Ectodermal cell (in vitro differentiated cells): Measurements from ENCODE around the gene AK6.
A peak's percentile ranks its signal among the peaks of the same experiment; 100 is the strongest.
"Not testable (repeated sequence)": the region's sequence is repeated elsewhere in the genome, so short reads cannot be mapped to it uniquely, and the experiment has no call there.

ENCODE experiments used
- H3K27ac ChIP-seq: 2 replicates; pipeline ENCODE4 v1.7.0; 2013; ENCODE audit warnings: mild to moderate bottlenecking, low read depth, low read length; ENCODE audit not compliant: insufficient read depth, poor library complexity, severe bottlenecking
- H3K27me3 ChIP-seq: 2 replicates; pipeline ENCODE4 v1.7.0; 2013; ENCODE audit warnings: mild to moderate bottlenecking, low read length; ENCODE audit not compliant: insufficient read depth, control insufficient read depth, poor library complexity, severe bottlenecking
- H3K36me3 ChIP-seq: one replicate; pipeline ENCODE4 v1.7.0; 2013; ENCODE audit warnings: low read length; ENCODE audit not compliant: control insufficient read depth, insufficient read depth
- H3K4me1 ChIP-seq: one replicate; pipeline ENCODE4 v1.7.0; 2013; ENCODE audit warnings: low read length; ENCODE audit not compliant: control insufficient read depth, insufficient read depth
- H3K4me3 ChIP-seq: 2 replicates; pipeline ENCODE4 v1.7.0; 2013; ENCODE audit warnings: low read depth, low read length, control low read depth; ENCODE audit not compliant: insufficient read depth
- H3K9me3 ChIP-seq: 2 replicates; pipeline ENCODE4 v1.7.0; 2013; ENCODE audit warnings: mild to moderate bottlenecking, low read length, moderate library complexity; ENCODE audit not compliant: control insufficient read depth
- WGBS, 2 experiments: methylation state at CpG; one replicate each; pipeline ENCODE4 v1.1.7; 2013; ENCODE audit warnings: missing lambda C conversion rate in 2 of 2; 5-methylcytosine and 5-hydroxymethylcytosine counted together

Gene AK6

DNA sequence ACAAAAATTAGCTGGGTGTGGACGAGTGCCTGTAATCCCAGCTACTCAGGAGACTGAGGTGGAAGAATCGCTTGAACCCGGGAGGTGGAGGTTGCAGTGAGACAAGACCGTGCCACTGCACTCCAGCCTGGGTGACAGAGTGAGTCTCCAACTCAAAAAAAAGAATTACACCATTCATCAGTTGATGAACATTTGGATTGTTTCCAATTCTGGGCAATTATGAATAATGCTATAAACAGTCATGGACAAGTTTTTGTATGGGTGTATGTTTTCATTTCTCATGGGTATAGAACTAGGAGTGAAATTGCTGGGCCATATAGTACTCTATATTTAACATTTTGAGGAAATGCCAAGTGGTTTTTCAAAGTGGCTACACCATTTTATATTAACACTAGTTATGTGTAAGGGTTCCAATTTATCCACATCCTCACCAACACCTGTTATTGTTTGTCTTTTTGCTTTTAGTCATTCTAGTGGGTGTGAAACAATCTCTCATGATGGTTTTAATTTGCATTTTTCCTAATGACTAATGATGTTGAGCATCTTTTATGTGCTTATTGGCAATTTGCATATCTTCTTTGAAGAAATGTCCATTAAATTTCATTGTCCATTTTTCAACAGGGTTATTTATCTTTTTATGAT is 27.7 kb downstream of the AK6 start:
- no peaks in the 10 kb centered on the region for H3K36me3 ChIP-seq
- no peak overlapping the region for H3K27ac ChIP-seq
- WGBS, 2 experiments = 95 to 96% methylated on average over 4 of the region's 4 CpGs
- no peaks in the 10 kb centered on the region for H3K9me3 ChIP-seq
- no peak overlapping the region for H3K4me3 ChIP-seq
- no peaks in the 10 kb centered on the region for H3K27me3 ChIP-seq
- no peaks in the 10 kb centered on the region for H3K4me1 ChIP-seq

DNA sequence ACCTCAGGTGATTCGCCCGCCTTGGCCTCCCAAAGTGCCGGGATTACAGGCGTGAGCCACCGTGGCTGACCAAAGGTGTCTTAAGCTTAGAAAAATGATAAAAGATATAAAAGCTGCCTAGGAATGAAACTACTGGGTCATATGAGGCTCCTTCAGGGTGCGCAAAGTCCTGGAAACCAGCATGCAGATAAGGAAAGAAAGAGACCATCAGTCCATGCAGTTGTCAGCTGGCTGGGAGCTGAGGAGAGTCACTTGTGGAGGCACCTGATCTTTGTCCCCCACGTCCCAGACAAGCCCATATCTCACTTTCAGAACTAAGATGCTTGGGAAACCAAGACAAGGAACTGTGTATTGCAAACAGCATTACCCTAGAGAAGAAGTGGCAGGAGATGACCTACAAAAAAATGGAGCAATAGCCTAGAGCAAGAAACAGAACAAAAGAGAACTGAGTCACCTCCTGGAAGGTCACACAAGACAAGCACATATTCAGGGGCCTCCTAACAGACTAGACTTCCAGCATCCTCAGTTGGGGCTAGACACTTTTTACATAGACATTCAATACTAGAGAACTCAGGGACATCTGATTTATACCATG is 33.9 kb downstream of the AK6 start:
- Histone ChIP-seq H3K9me3 (no peaks in the 10 kb centered on the region), H3K4me1 (no peaks in the 10 kb centered on the region), H3K36me3 (no peaks in the 10 kb centered on the region), H3K27ac (no peak overlapping the region), H3K27me3 (no peaks in the 10 kb centered on the region), H3K4me3 (no peak overlapping the region)
- WGBS, 2 experiments = 89 to 95% methylated on average over 7 of the region's 7 CpGs

DNA sequence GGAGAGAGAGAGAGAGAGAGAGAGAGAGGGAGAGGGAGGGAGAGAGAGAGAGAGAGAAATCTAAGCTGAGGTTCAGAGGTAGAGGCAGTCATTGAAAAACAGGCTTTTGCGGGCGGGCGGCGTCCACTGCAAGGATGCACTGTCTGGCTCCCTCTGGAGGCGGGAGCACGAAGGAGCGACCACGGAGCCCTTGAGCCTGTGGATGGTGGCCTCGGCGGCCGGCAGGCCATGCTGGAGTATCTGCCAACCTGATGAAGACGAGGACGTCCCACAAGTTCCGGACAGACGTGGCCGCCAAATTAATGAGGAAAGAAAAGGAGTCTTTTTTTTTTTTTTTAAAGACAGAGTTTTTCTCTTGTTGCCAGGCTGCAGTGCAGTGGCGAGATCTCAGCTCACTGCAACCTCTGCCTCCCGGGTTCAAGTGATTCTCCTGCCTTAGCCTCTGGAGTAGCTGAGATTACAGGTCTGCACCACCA is 34.5 kb downstream of the AK6 start:
- H3K27ac ChIP-seq = no peak overlapping the region
- no peaks in the 10 kb centered on the region for H3K9me3 ChIP-seq
- 20 to 24% methylated on average over 18 of the region's 18 CpGs for WGBS, 2 experiments
- no peaks in the 10 kb centered on the region for H3K4me1 ChIP-seq
- no peaks in the 10 kb centered on the region for H3K27me3 ChIP-seq
- no peak overlapping the region for H3K4me3 ChIP-seq
- no peaks in the 10 kb centered on the region for H3K36me3 ChIP-seq

DNA sequence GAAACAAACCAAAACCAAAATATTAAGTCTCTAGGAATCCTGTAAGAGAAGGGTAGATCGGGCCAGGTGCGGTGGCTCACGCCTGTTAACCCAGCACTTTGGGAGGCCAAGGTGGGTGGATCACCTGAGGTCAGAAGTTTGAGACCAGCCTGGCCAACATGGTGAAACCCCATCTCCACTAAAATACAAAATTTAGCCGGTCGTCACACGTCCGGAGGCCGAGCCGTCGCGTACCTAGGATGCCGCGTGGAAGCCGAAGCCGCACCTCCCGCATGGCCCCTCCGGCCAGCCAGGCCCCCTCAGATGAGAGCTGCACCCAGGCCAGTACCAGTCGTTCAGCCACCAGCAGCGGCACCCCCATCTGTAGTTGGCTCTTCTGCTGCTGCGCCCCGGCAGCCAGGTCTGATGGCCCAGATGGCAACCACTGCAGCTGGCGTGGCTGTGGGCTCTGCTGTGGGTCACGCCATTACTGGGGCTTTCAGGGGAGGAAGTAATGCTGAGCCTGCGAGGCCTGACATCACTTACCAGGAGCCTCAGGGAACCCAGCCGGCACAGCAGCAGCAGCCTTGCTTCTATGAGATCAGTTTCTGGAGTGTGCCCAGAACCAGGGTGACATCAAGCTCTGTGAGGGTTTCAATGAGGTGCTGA is 35.5 kb downstream of the AK6 start:
- 95 to 96% methylated on average over 25 of the region's 25 CpGs for WGBS, 2 experiments

DNA sequence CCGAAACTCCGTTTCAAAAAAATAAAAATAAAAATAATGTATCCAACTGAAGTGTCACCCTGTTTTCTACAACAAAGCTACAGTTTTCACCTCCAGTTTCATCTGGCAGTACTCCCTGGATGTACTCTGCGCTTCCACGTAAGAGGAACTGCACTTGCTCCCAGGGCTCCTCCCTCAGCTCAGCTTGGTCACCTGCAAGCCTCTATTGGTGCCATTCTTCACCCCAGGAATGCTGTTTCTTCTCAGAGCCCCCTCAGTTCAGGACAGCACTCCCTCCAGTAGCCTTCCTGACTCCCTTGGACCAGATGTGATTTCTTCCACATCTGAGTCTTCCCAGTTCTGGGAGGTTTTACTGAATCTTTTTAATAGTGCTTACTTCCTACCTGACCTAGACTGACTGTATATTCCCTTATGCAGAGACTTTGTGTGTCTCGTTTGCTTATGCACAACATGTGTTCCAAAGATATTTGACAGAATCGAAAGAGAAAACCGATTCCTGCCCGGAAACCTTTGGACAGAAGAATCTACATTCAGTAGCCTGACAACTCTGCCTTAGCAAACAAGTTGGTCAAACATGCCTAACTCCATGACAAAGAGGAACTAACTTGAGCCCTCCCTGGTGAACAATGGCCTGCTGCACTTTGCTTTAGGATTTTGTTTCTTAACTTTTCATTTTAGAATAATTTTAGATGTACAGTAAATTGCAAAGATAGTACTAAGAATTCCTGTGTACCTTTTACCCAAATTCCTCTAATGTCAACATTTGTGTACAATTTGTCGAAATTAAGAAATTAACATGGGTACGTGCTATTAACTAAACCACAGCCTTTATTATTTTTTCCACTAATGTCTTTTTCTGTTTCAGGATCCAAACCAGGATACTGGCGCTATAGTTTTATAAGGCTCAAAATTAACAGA is 37.5 kb downstream of the AK6 start:
- H3K27ac ChIP-seq = no peak overlapping the region
- WGBS, 2 experiments = 82 to 83% methylated on average over 11 of the region's 11 CpGs
- H3K27me3 ChIP-seq = no peaks in the 10 kb centered on the region
- H3K9me3 ChIP-seq = no peaks in the 10 kb centered on the region
- no peaks in the 10 kb centered on the region for H3K4me1 ChIP-seq
- no peaks in the 10 kb centered on the region for H3K36me3 ChIP-seq
- peak overlapping the region; percentile 50 for H3K4me3 ChIP-seq

More for the DNA sequence above, 35.5 kb downstream of the AK6 start:
- H3K4me3 ChIP-seq, H3K27me3 ChIP-seq, H3K4me1 ChIP-seq, H3K36me3 ChIP-seq, H3K9me3 ChIP-seq, H3K27ac ChIP-seq: not testable (repeated sequence)

DNA sequence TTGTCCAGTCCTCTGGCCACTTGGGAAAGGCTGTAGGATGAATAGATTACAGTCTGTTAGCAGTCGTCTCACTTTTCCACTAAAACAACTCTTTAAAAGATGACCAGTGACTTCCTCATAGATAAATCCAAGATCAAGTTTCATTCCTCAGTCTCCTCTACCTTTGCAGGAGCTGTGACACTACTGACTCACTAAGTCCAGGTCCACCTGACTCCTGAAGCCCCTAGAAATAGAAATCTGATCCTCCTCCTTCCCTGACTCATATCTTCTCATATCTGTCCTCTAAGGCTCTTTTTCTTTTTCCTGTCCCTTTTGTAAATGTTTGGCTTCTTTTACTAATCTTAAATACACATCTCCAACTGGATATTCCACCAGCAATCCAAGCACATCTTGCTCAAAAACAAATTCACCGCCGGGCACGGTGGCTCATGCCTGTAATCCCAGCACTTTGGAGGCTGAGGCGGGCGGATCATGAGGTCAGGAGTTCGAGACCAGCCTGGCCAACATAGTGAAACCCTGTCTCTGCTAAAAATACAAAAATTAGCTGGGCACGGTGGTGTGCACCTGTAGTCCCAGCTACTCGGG is 39.3 kb downstream of the AK6 start:
- no peak overlapping the region for H3K27ac ChIP-seq

DNA sequence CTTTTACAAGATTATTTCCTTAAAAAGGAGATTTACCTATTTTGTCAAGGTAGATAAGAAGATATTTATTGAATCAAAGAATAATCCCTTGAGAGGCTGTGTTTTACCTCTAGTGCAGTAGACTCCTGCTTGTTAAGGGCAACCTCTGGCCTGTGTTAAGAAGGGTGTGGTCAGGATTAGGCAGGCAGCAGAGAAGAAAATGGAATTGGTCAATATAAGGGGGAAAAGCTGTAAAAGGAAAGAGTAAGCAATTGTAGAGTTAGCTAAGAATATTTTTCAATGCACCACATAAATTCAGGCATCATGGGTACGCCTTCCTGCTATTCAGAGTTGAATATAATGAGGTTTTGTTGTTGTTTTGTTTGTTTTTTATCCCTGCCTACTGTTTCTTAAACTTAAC is 43.0 kb downstream of the AK6 start:
- no peaks in the 10 kb centered on the region for H3K27me3 ChIP-seq
- H3K4me1 ChIP-seq = no peaks in the 10 kb centered on the region
- no peaks in the 10 kb centered on the region for H3K36me3 ChIP-seq
- 100% methylated on average over 1 of the region's 1 CpG for WGBS, 2 experiments
- H3K4me3 ChIP-seq = no peak overlapping the region
- no peak overlapping the region for H3K27ac ChIP-seq
- H3K9me3 ChIP-seq = no peaks in the 10 kb centered on the region

More for the DNA sequence above, 39.3 kb downstream of the AK6 start:
- no peaks in the 10 kb centered on the region for H3K27me3 ChIP-seq
- H3K9me3 ChIP-seq = no peaks in the 10 kb centered on the region
- WGBS, 2 experiments = 91 to 92% methylated on average over 9 of the region's 9 CpGs
- no peaks in the 10 kb centered on the region for H3K4me1 ChIP-seq
- no peak overlapping the region for H3K4me3 ChIP-seq
- H3K36me3 ChIP-seq = no peaks in the 10 kb centered on the region

DNA sequence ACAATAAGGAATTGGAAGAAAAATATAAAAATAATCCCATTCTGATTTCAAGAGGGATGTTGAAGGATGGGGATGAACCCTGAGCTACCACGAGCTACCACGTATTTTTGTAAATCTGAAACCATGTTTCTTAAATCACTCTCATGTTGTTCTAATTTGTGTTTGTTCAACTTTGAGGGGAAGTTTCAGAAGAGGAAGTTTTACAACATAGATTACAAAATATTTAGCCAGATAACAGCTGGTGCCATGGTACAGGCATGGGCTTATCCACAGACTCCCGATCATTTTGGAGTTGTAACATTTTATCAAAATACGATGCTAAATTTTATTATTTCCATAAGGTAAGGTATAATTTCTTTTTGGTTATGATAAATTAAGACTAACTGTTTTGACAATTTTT is 51.9 kb downstream of the AK6 start:
- no peaks in the 10 kb centered on the region for H3K4me1 ChIP-seq
- no peaks in the 10 kb centered on the region for H3K36me3 ChIP-seq
- H3K27me3 ChIP-seq = no peaks in the 10 kb centered on the region
- H3K4me3 ChIP-seq = no peak overlapping the region
- no peaks in the 10 kb centered on the region for H3K9me3 ChIP-seq
- H3K27ac ChIP-seq = no peak overlapping the region
- 90 to 98% methylated on average over 3 to 4 of the region's 4 CpGs for WGBS, 2 experiments

DNA sequence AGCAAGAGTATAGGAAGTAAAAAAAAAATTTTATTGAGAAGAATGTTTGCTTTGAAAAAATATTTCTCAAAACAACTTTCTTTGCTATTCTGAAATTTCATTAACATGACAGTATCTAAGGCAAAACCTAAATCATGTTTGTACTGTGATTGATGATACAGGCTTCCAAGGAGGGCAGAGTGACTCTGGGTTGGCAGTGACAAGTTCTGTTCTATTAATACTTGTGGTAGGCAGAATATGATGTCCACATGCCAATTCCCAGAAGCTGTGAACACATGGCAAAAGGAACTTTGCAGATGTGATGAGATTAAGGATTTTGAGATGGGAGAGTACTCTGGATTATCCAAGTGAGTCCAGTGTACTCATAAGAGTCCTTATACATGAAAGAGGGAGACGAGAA is 53.3 kb downstream of the AK6 start:
- no peaks in the 10 kb centered on the region for H3K4me1 ChIP-seq
- no peaks in the 10 kb centered on the region for H3K27me3 ChIP-seq
- no peaks in the 10 kb centered on the region for H3K9me3 ChIP-seq
- no peaks in the 10 kb centered on the region for H3K36me3 ChIP-seq
- H3K4me3 ChIP-seq = no peak overlapping the region
- 90 to 97% methylated on average over 1 of the region's 1 CpG for WGBS, 2 experiments
- H3K27ac ChIP-seq = no peak overlapping the region
